K562 (cell line): ENCODE results near the gene PRR35. TPM values are rescaled to one million over a fixed set of nuclear protein-coding genes. Genes with fewer than 3 reads are reported as not detected.

Experiments
- ATAC-seq: fragments of 200-7000 bp; cut with Tn5 transposase; 3 replicates; pipeline ENCODE4 v1.9.1; 2020; ENCODE audit warnings: moderate library complexity
- BruUV-seq: library from RNA; stranded (reverse); fragments of 400-500 nt; replicated peaks from 2 replicates; lab custom pipeline; 2021; lab: Mats Ljungman, UMichigan
- CTCF ChIA-PET: fragments of 300-600 bp; formaldehyde crosslinking; extraction: SDS; loops from one replicate; lab custom pipeline; 2021; ENCODE audit warnings: low intra/inter-chr PET ratio; lab: Yijun Ruan, JAX
- POLR2A ChIA-PET: fragments of 300-600, 350-650 bp; sonication (Branson Sonifier 250); formaldehyde crosslinking; extraction: SDS; loops from one replicate; lab custom pipeline; 2021; ENCODE audit warnings: antibody characterized with exemption, inconsistent platforms; lab: Yijun Ruan, JAX
- DNase-seq, 4 experiments: peaks; one replicate each; pipeline versions ENCODE4 v3.0.0 to v3.0.0-alpha.2; 2011 to 2018; ENCODE audit warnings: low spot score in 3 of 4, mixed read lengths in 3 of 4; ENCODE audit errors: extremely low read depth in 1 of 4
- FAIRE-seq: peaks from 2 replicates; lab custom pipeline; 2011; peaks lifted over from hg19 to GRCh38; lab: Jason Lieb, UNC
- H2AFZ ChIP-seq: 2 replicates; pipeline ENCODE4 v1.6.0; 2011; ENCODE audit warnings: low read depth, low read length, control low read depth, inconsistent platforms
- H3K27ac ChIP-seq: fragments of 200-600 bp; 3 replicates; pipeline ENCODE4 v1.8.0; 2011; ENCODE audit warnings: low read depth, mild to moderate bottlenecking, control low read depth, inconsistent platforms, low read length, moderate library complexity, mixed read lengths; ENCODE audit errors: extremely low read depth
- H3K27me3 ChIP-seq, 2 experiments: fragments of 300-600 bp in 1 of 2; 2 replicates in 1 of 2; 3 replicates in 1 of 2; pipeline versions ENCODE4 v1.6.0 to v1.8.0; 2011; ENCODE audit warnings: inconsistent platforms in 2 of 2, low read length in 2 of 2, mild to moderate bottlenecking in 1 of 2, mixed read lengths in 1 of 2, moderate library complexity in 1 of 2; ENCODE audit not compliant: control insufficient read depth in 2 of 2, insufficient read depth in 2 of 2
- H3K36me3 ChIP-seq: fragments of 300-600 bp; 3 replicates; pipeline ENCODE4 v1.8.0; 2011; ENCODE audit warnings: mild to moderate bottlenecking, low read length, inconsistent platforms; ENCODE audit not compliant: control insufficient read depth, insufficient read depth
- H3K4me1 ChIP-seq, 2 experiments: fragments of 200-600 bp in 1 of 2; replicated peaks in 1 of 2; 2 replicates in 1 of 2; 3 replicates in 1 of 2; pipeline versions ENCODE4 v1.5.1 to v1.8.0; 2011; ENCODE audit warnings: inconsistent platforms in 2 of 2, low read length in 2 of 2, mild to moderate bottlenecking in 1 of 2, mixed read lengths in 1 of 2, moderate library complexity in 1 of 2; ENCODE audit not compliant: control insufficient read depth in 2 of 2, insufficient read depth in 2 of 2
- H3K4me2 ChIP-seq: 2 replicates; pipeline ENCODE4 v1.6.1; 2011; ENCODE audit warnings: low read length, control low read depth, inconsistent platforms, mixed read lengths; ENCODE audit not compliant: insufficient read depth
- H3K4me3 ChIP-seq: fragments of 200-600 bp; sonication (generic), shearing (Covaris generic); 2 replicates; pipeline ENCODE4 v1.5.1; 2016; ENCODE audit warnings: control low read depth, inconsistent platforms
- H3K79me2 ChIP-seq: fragments of 200-600 bp; 3 replicates; pipeline ENCODE4 v1.8.0; 2011; ENCODE audit warnings: low read length, inconsistent platforms; ENCODE audit not compliant: control insufficient read depth, insufficient read depth
- H3K9ac ChIP-seq, 2 experiments: 2 replicates each; pipeline versions ENCODE4 v1.6.0 to v1.6.1; 2011; ENCODE audit warnings: low read depth in 2 of 2, low read length in 2 of 2, control low read depth in 1 of 2, inconsistent platforms in 1 of 2, mild to moderate bottlenecking in 1 of 2, mixed read lengths in 1 of 2; ENCODE audit not compliant: insufficient read depth in 1 of 2
- H3K9me1 ChIP-seq: one replicate; pipeline ENCODE4 v1.6.0; 2011; ENCODE audit warnings: inconsistent platforms, mild to moderate bottlenecking, low read length, moderate library complexity; ENCODE audit not compliant: control insufficient read depth, insufficient read depth
- H3K9me3 ChIP-seq: replicated peaks from 2 replicates; pipeline ENCODE4 v1.5.1; 2011; ENCODE audit warnings: low read depth, low read length, inconsistent platforms; ENCODE audit not compliant: control insufficient read depth, insufficient read depth
- H4K20me1 ChIP-seq: replicated peaks from 2 replicates; pipeline ENCODE4 v1.6.1; 2011; ENCODE audit warnings: low read length, inconsistent platforms, mixed read lengths; ENCODE audit not compliant: control insufficient read depth, insufficient read depth
- CCNT2 ChIP-seq: IDR thresholded peaks from 2 replicates; pipeline ENCODE4 v1.6.1; 2011; ENCODE audit warnings: borderline replicate concordance, low read depth, mild to moderate bottlenecking, moderate library complexity, mixed read lengths, low read length; ENCODE audit not compliant: insufficient read length; ENCODE audit errors: extremely low read depth
- JUNB ChIP-seq: fragments of 450-650 bp; formaldehyde crosslinking; conservative IDR thresholded peaks from 2 replicates; pipeline ENCODE4 v1.4.0; 2020; ENCODE audit warnings: mild to moderate bottlenecking
- MAFG ChIP-seq: fragments of 450-650 bp; conservative IDR thresholded peaks from 2 replicates; pipeline ENCODE4 v1.6.1; 2016; ENCODE audit warnings: missing genetic modification characterization, missing compliant biosample characterization
- NR2C1 ChIP-seq, 2 experiments: fragments of 450-650 bp; IDR thresholded peaks; 2 replicates each; pipeline ENCODE4 v1.6.1; 2017; ENCODE audit warnings: mild to moderate bottlenecking in 2 of 2, antibody characterized with exemption in 1 of 2, inconsistent platforms in 1 of 2, missing compliant biosample characterization in 1 of 2, missing genetic modification characterization in 1 of 2
- POLR2G ChIP-seq: fragments of 200-400 bp; formaldehyde crosslinking; IDR thresholded peaks from 2 replicates; pipeline ENCODE4 v1.6.1; 2017; ENCODE audit warnings: low read depth, mild to moderate bottlenecking, antibody characterized with exemption, low read length, moderate library complexity
- RBFOX2 ChIP-seq: fragments of 200-400 bp; formaldehyde crosslinking; IDR thresholded peaks from 2 replicates; pipeline ENCODE4 v1.6.1; 2017; ENCODE audit warnings: low read depth, mild to moderate bottlenecking, low read length, moderate library complexity
- SAFB2 ChIP-seq: fragments of 200-400 bp; formaldehyde crosslinking; IDR thresholded peaks from 2 replicates; pipeline ENCODE4 v1.6.1; 2018; ENCODE audit warnings: borderline replicate concordance, low read length, low read depth, moderate library complexity; ENCODE audit not compliant: severe bottlenecking
- TBP ChIP-seq: optimal IDR thresholded peaks from 2 replicates; pipeline ENCODE3; 2011; ENCODE audit warnings: low read depth, low read length, improper control_type of control experiment
- ZFX ChIP-seq: sonication (generic); formaldehyde crosslinking; IDR thresholded peaks from 2 replicates; pipeline ENCODE4 v1.8.0; 2022; ENCODE audit warnings: mild to moderate bottlenecking, missing genetic modification reagents, moderate library complexity
- WGBS: fragments of 100-300 bp; shearing (Covaris generic); methylation state at CpG from one replicate; pipeline ENCODE4 v1.1.6; 2016; ENCODE audit warnings: low coverage, mixed read lengths; ENCODE audit not compliant: insufficient coverage; ENCODE audit errors: missing lambda C conversion rate; 5-methylcytosine and 5-hydroxymethylcytosine counted together
- in situ Hi-C: fragments of 300-500 bp; cut with MboI; formaldehyde crosslinking; loops from 4 replicates; pipeline ENCODE4 v1.15.0; 2018; ENCODE audit warnings: inconsistent platforms, mixed read lengths
- intact Hi-C: fragments of 100-400 bp; cut with micrococcal nuclease; formaldehyde crosslinking; loops from 2 replicates; pipeline ENCODE4 v1.14.2; 2022
- polyA plus RNA-seq, 8 experiments: library from polyadenylated mRNA; depleted of rRNA in 4 of 8; stranded (reverse) in 5 of 8; unstranded in 3 of 8; fragments of >200 nt; fragmentation: Nextera tagmentation in 2 of 8; fragmentation: Illumina TruSeq in 1 of 8; extraction: Ambion mirVana in 2 of 8; extraction: Trizol in 1 of 8; gene quantifications; 2 replicates each; pipeline versions ENCODE4 v1.2.1 to v1.2.3, GENCODE V29; 2011 to 2014; ENCODE audit warnings: inconsistent platforms in 1 of 8, missing spikeins in 1 of 8
- total RNA-seq, 7 experiments: library from RNA; depleted of rRNA in 6 of 7; stranded (reverse); fragments of >200 nt in 6 of 7; fragmentation: Illumina TruSeq in 2 of 7; extraction: Trizol in 2 of 7; gene quantifications; 2 replicates each; pipeline versions ENCODE4 v1.2.1 to v1.2.3, GENCODE V29; 2011 to 2021; ENCODE audit warnings: low replicate concordance in 1 of 7
- TF ChIP-seq, protein P1 (sequence below), 2 experiments: IDR thresholded peaks; 2 replicates each; pipeline ENCODE4 v1.6.1; 2011; ENCODE audit warnings: borderline replicate concordance in 1 of 2, control low read depth in 1 of 2, low read depth in 1 of 2, low read length in 1 of 2, mild to moderate bottlenecking in 1 of 2, mixed read lengths in 1 of 2, moderate library complexity in 1 of 2; ENCODE audit not compliant: insufficient read depth in 1 of 2, insufficient read length in 1 of 2, poor library complexity in 1 of 2, severe bottlenecking in 1 of 2; ENCODE audit errors: extremely low read depth in 1 of 2

PRR35 gene
- total and polyA plus RNA-seq, 9 of the 15 experiments (the other 6 are each of a cell fraction or from before 2014, with no cell fraction given): 0.17 to 0.45 (median 0.21) TPM; not detected in 5

DNA sequence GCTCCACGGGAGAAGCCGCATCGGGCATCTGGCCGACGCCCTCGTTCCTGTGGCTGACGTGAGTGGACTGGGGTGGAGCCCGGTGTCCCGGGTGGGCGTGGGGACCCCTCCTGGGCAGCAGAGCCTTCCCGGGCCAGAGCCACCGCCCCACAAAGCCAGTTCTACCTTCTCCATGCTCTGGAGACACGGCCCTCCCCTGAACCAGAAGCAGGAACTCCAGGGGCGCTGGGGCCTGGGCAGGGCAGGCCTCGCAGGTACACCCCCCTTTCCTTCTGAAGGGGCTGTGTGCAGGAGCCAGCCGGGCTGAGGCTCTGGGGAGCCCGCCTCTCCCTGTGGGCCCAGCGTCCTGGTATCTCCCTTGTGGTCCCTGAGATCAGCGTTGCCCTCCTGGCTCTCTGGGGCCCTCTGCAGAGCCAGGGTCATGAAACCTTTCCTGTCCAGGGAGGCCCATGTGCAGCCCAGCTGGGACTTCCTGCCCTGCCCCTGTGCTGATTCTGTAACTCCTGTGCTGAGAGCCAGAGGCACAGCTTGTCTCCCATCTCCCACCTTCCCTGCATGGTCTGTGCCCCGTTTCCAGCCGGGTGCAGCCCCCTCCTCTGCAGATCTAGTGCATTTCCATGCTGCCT lies 16.1 kb downstream of the PRR35 start:
- Histone ChIP-seq H3K4me2 (no peak overlapping the region), H3K27me3 (no peaks in the 10 kb centered on the region), H3K4me1 (peaks cover 0 to 89% of the 10 kb centered on the region in 2 experiments; a peak in 4 of 5 replicates), H4K20me1 (peaks cover 9% of the 10 kb centered on the region), H3K9me1 (peaks cover 3% of the 10 kb centered on the region), H3K36me3 (peaks cover 26% of the 10 kb centered on the region; the same call in 2 of the 3 replicates), H3K4me3 (no peak overlapping the region), H3K27ac (no peak overlapping the region), H2AFZ (no peak overlapping the region), H3K79me2 (peaks cover 9% of the 10 kb centered on the region; the same call in 2 of the 3 replicates), H3K9me3 (no peaks in the 10 kb centered on the region), H3K9ac (peak overlapping the region in 1 of 2 experiments; percentile 79; a peak in 2 of 4 replicates)
- intact Hi-C loops: loop anchor here (5.0 kb wide), 1 partner anchor 91 kb away; the partner anchor contains the start of gene RHOT2
- no peak for ATAC-seq
- in situ Hi-C loops: loop anchor here (5.0 kb wide), 1 partner anchor 91 kb away; the partner anchor contains the start of gene RHOT2
- WGBS: 77% methylated on average over 16 of the region's 21 CpGs
- BruUV-seq: no TSS peak
- DNase-seq: no peak
- FAIRE-seq: no peak
- TF ChIP-seq RBFOX2 (peak; percentile 12), ZFX (CRISPR knock-in tag) (peak; percentile 25; the same call in 1 of the 2 replicates), TBP (no peak), MAFG (tag) (no peak), CCNT2 (no peak), JUNB (no peak), NR2C1 (IDR thresholded peaks at IDR 0.05) (no peak), NR2C1 (tag; IDR thresholded peaks at IDR 0.05) (no peak), SAFB2 (no peak), POLR2G (peak; percentile 61)
- TF ChIP-seq, protein P1, sequence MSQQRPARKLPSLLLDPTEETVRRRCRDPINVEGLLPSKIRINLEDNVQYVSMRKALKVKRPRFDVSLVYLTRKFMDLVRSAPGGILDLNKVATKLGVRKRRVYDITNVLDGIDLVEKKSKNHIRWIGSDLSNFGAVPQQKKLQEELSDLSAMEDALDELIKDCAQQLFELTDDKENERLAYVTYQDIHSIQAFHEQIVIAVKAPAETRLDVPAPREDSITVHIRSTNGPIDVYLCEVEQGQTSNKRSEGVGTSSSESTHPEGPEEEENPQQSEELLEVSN (IDR thresholded peaks at IDR 0.05; ENCODE audit: borderline replicate concordance in 1 of 2, extremely low read depth in 1 of 2, insufficient read depth in 1 of 2, insufficient read length in 1 of 2, low read depth in 1 of 2, low read length in 1 of 2, poor library complexity in 1 of 2, severe bottlenecking in 1 of 2): no peak
- CTCF ChIA-PET: no interaction called here
- POLR2A ChIA-PET: interaction anchor here (0.6 to 1.7 kb wide), 7 partner anchors 9 to 209 kb away, joined by 3 to 8 read pairs (median 4); partner anchors contain the start of genes NHLRC4 and WFIKKN1
